Endothelial cell of umbilical vein (primary cell): Measurements from ENCODE around the gene CAND1. TPM values are rescaled to one million over a fixed set of nuclear protein-coding genes. Genes with fewer than 3 reads are reported as not detected.

Source experiments
- BruUV-seq: library from RNA; stranded (reverse); fragments of 400-500 nt; replicated peaks from 2 replicates; lab custom pipeline; 2021; lab: Mats Ljungman, UMichigan
- CTCF ChIA-PET: fragments of 300-600, 350-600 bp; sonication (Branson Sonifier 250); formaldehyde crosslinking; loops from one replicate; lab custom pipeline; 2021; ENCODE audit warnings: antibody characterized with exemption, inconsistent platforms; lab: Charles Lee
- POLR2A ChIA-PET: fragments of 300-600, 350-600 bp; sonication (Branson Sonifier 250); formaldehyde crosslinking; loops from one replicate; lab custom pipeline; 2021; ENCODE audit warnings: antibody characterized with exemption, inconsistent platforms; lab: Charles Lee
- DNase-seq: peaks from one replicate; pipeline ENCODE4 v3.0.0-alpha.2; 2011; ENCODE audit warnings: low read depth, low spot score
- FAIRE-seq: peaks from 2 replicates; lab custom pipeline; 2011; peaks lifted over from hg19 to GRCh38; lab: Jason Lieb, UNC
- H2AFZ ChIP-seq: 2 replicates; pipeline ENCODE4 v1.6.0; 2012; ENCODE audit warnings: low read depth, low read length, control low read depth, inconsistent platforms
- H3K27ac ChIP-seq: 2 replicates; pipeline ENCODE4 v1.5.1; 2011; ENCODE audit warnings: low read depth, mild to moderate bottlenecking, control low read depth, low read length, moderate library complexity; ENCODE audit not compliant: insufficient read depth
- H3K27me3 ChIP-seq, 2 experiments: 2 replicates each; pipeline versions ENCODE4 v1.6.0 to v1.6.1; 2011; ENCODE audit warnings: low read length in 2 of 2, mixed read lengths in 1 of 2; ENCODE audit not compliant: control insufficient read depth in 2 of 2, insufficient read depth in 2 of 2
- H3K36me3 ChIP-seq, 2 experiments: 2 replicates in 1 of 2; 3 replicates in 1 of 2; pipeline ENCODE4 v1.5.1; 2011; ENCODE audit warnings: low read length in 2 of 2, mild to moderate bottlenecking in 1 of 2, moderate library complexity in 1 of 2; ENCODE audit not compliant: control insufficient read depth in 2 of 2, insufficient read depth in 2 of 2; ENCODE audit errors: extremely low read depth in 1 of 2
- H3K4me1 ChIP-seq: 3 replicates; pipeline ENCODE4 v1.5.1; 2011; ENCODE audit warnings: mild to moderate bottlenecking, low read length; ENCODE audit not compliant: control insufficient read depth, insufficient read depth; ENCODE audit errors: extremely low read depth
- H3K4me2 ChIP-seq: 2 replicates; pipeline ENCODE4 v1.6.1; 2011; ENCODE audit warnings: low read length, control low read depth, mixed read lengths; ENCODE audit not compliant: insufficient read depth
- H3K4me3 ChIP-seq, 3 experiments: fragments of 200-600 bp in 1 of 3; sonication (generic), shearing (Covaris generic) in 1 of 3; replicated peaks in 1 of 3; 2 replicates each; pipeline ENCODE4 v1.5.1; 2011 to 2016; ENCODE audit warnings: control low read depth in 3 of 3, low read length in 3 of 3, mild to moderate bottlenecking in 2 of 3, inconsistent platforms in 1 of 3, low read depth in 1 of 3, moderate library complexity in 1 of 3; ENCODE audit not compliant: insufficient read depth in 1 of 3
- H3K79me2 ChIP-seq: 2 replicates; pipeline ENCODE4 v1.6.0; 2012; ENCODE audit warnings: low read length, inconsistent platforms; ENCODE audit not compliant: control insufficient read depth, insufficient read depth
- H3K9ac ChIP-seq: replicated peaks from 2 replicates; pipeline ENCODE3; 2011; ENCODE audit warnings: low read length, control low read depth; ENCODE audit not compliant: insufficient read depth; ENCODE audit errors: extremely low read depth
- H3K9me1 ChIP-seq: replicated peaks from 3 replicates; pipeline ENCODE4 v1.6.0; 2011; ENCODE audit warnings: mild to moderate bottlenecking, low read length; ENCODE audit not compliant: control insufficient read depth, insufficient read depth; ENCODE audit errors: extremely low read depth
- H3K9me3 ChIP-seq: replicated peaks from 2 replicates; pipeline ENCODE4 v1.5.1; 2012; ENCODE audit warnings: low read length, inconsistent platforms; ENCODE audit not compliant: control insufficient read depth, insufficient read depth
- H4K20me1 ChIP-seq: replicated peaks from 2 replicates; pipeline ENCODE3; 2011; ENCODE audit warnings: mild to moderate bottlenecking, low read length; ENCODE audit not compliant: control insufficient read depth, insufficient read depth; ENCODE audit errors: extremely low read depth
- CTCF ChIP-seq, 2 donors: IDR thresholded peaks; 1 replicate in 1 of 2; 2 replicates in 1 of 2; pipeline ENCODE4 v1.5.1; 2011; ENCODE audit warnings: low read length in 2 of 2, mild to moderate bottlenecking in 2 of 2, moderate library complexity in 2 of 2, control low read depth in 1 of 2, inconsistent platforms in 1 of 2, low read depth in 1 of 2; ENCODE audit not compliant: insufficient read depth in 1 of 2; ENCODE audit errors: extremely low read depth in 1 of 2
- EZH2 ChIP-seq: IDR thresholded peaks from 2 replicates; pipeline ENCODE4 v1.6.1; 2012; ENCODE audit warnings: borderline replicate concordance, low read depth, mild to moderate bottlenecking, moderate library complexity, low read length, inconsistent platforms; ENCODE audit not compliant: severe bottlenecking
- FOS ChIP-seq: IDR thresholded peaks from 2 replicates; pipeline ENCODE4 v1.6.1; 2011; ENCODE audit warnings: mild to moderate bottlenecking, low read length, moderate library complexity, borderline replicate concordance; ENCODE audit not compliant: insufficient read depth
- GATA2 ChIP-seq: IDR thresholded peaks from 2 replicates; pipeline ENCODE4 v1.7.0; 2011; ENCODE audit warnings: low read depth, mild to moderate bottlenecking, moderate library complexity, mixed read lengths, low read length; ENCODE audit not compliant: insufficient read length, insufficient read depth
- JUN ChIP-seq: IDR thresholded peaks from 2 replicates; pipeline ENCODE4 v1.6.1; 2011; ENCODE audit warnings: borderline replicate concordance, low read depth; ENCODE audit not compliant: insufficient read length, insufficient read depth
- MAX ChIP-seq: IDR thresholded peaks from 2 replicates; pipeline ENCODE4 v1.6.1; 2011; ENCODE audit not compliant: insufficient read depth, insufficient read length
- MYC ChIP-seq: IDR thresholded peaks from one replicate; pipeline ENCODE4 v1.6.1; 2011; ENCODE audit warnings: mild to moderate bottlenecking, low read depth, low read length
- POLR2A ChIP-seq: IDR thresholded peaks from 2 replicates; pipeline ENCODE4 v1.6.1; 2012; ENCODE audit warnings: low read depth, mild to moderate bottlenecking, control low read depth, low read length
- POLR2AphosphoS5 ChIP-seq: IDR thresholded peaks from 2 replicates; pipeline ENCODE4 v1.6.1; 2012; ENCODE audit warnings: low read depth, mild to moderate bottlenecking, control low read depth, low read length, moderate library complexity; ENCODE audit not compliant: insufficient read depth
- dilution Hi-C: fragments of 300-500 bp; cut with MboI; formaldehyde crosslinking; loops from one replicate; pipeline ENCODE4 v1.15.0; 2019; ENCODE audit warnings: low sequenced_read_pairs; ENCODE audit not compliant: extremely low pct_ligation_motif_present
- intact Hi-C: fragments of 100-400 bp; cut with micrococcal nuclease; formaldehyde crosslinking; loops from one replicate; pipeline ENCODE4 v1.10.0; 2022
- polyA plus RNA-seq, 4 experiments: library from polyadenylated mRNA; depleted of rRNA in 3 of 4; stranded (reverse) in 3 of 4; unstranded in 1 of 4; fragments of >200 nt; gene quantifications; 2 replicates each; pipeline versions ENCODE4 v1.2.1 to v1.2.3, GENCODE V29; 2011 to 2012; ENCODE audit warnings: missing spikeins in 1 of 4
- total RNA-seq: library from RNA; stranded (reverse); gene quantifications from 2 replicates; pipeline ENCODE4 v1.2.3, GENCODE V29; 2021

The CAND1 gene
- total and polyA plus RNA-seq, 2 donors (not counting 3 experiments of a cell fraction or from before 2014, with no cell fraction given): 28.3 to 128 TPM

- Histone ChIP-seq H3K9me3 (no peaks in the 10 kb centered on the region), H2AFZ (no peak overlapping the region), H4K20me1 (peaks cover 21% of the 10 kb centered on the region), H3K27me3 (no peaks in the 10 kb centered on the region), H3K79me2 (peaks cover 100% of the 10 kb centered on the region), H3K36me3 (peaks cover 0 to 2% of the 10 kb centered on the region in 2 experiments), H3K4me1 (peaks cover 18% of the 10 kb centered on the region), H3K9ac (no peak overlapping the region), H3K4me3 (no peak overlapping the region), H3K9me1 (no peaks in the 10 kb centered on the region), H3K4me2 (no peak overlapping the region), H3K27ac (no peak overlapping the region)
- FAIRE-seq (no peak), DNase-seq (no peak)
- TF ChIP-seq POLR2AphosphoS5 (no peak), JUN (no peak), POLR2A (no peak), GATA2 (no peak), MYC (no peak)
- ChIA-PET POLR2A (no interaction called here), CTCF (no interaction called here)
- intact Hi-C loops: no loop called here
- dilution Hi-C loops: no loop called here
- no TSS peak for BruUV-seq
These were observed 6.3 kb downstream of the CAND1 start for GRCh38 chr12:67275380-67275913.

- intact Hi-C loops (no loop called here), dilution Hi-C loops (no loop called here)
- DNase-seq: no peak
- peaks cover 99% of the 10 kb centered on the region for H3K79me2 ChIP-seq
- H4K20me1 ChIP-seq: peaks cover 17% of the 10 kb centered on the region
- BruUV-seq: no TSS peak
- H3K27ac ChIP-seq: no peak overlapping the region
- no peak for FAIRE-seq
- POLR2A ChIA-PET: no interaction called here
- CTCF ChIA-PET: no interaction called here
- no peaks in the 10 kb centered on the region for H3K27me3 ChIP-seq
- H2AFZ ChIP-seq: no peak overlapping the region
- H3K4me1 ChIP-seq: peaks cover 12% of the 10 kb centered on the region
- H3K4me2 ChIP-seq: no peak overlapping the region
- peaks cover 0 to 2% of the 10 kb centered on the region in 2 experiments for H3K36me3 ChIP-seq
- H3K9me3 ChIP-seq: no peaks in the 10 kb centered on the region
- H3K9me1 ChIP-seq: no peaks in the 10 kb centered on the region
- H3K4me3 ChIP-seq: no peak overlapping the region
- H3K9ac ChIP-seq: no peak overlapping the region
- TF ChIP-seq MYC (no peak), POLR2A (no peak), MAX (no peak), GATA2 (no peak), FOS (no peak), JUN (no peak), CTCF (IDR thresholded peaks at IDR 0.05; ENCODE audit: extremely low read depth in 1 of 2, insufficient read depth in 1 of 2, low read depth in 1 of 2, low read length in 2 of 2) (no peak), POLR2AphosphoS5 (no peak), EZH2 (no peak)
These were observed 7.3 kb downstream of the CAND1 start for GRCh38 chr12:67276421-67276820.
